IMR-90 (cell line): Measurements from ENCODE around the gene NF2. TPM values are rescaled to one million over a fixed set of nuclear protein-coding genes. Genes with fewer than 3 reads are reported as not detected.

Source experiments
- ATAC-seq: fragments of 200-7000 bp; cut with Tn5 transposase; 2 replicates; pipeline ENCODE4 v1.9.1; 2020; ENCODE audit warnings: low read depth, mild to moderate bottlenecking, moderate library complexity
- BruUV-seq: library from RNA; stranded (reverse); fragments of 400-500 nt; replicated peaks from 2 replicates; lab custom pipeline; 2021; lab: Mats Ljungman, UMichigan
- CTCF ChIA-PET: fragments of 300-600 bp; formaldehyde crosslinking; extraction: SDS; loops from one replicate; lab custom pipeline; 2021; ENCODE audit warnings: antibody characterized with exemption; lab: Yijun Ruan, JAX
- POLR2A ChIA-PET: fragments of 300-600 bp; sonication (Branson Sonifier 250); formaldehyde crosslinking; loops from one replicate; lab custom pipeline; 2022; ENCODE audit warnings: antibody characterized with exemption; ENCODE audit not compliant: unreplicated experiment; lab: Charles Lee
- DNase-seq: peaks from one replicate; pipeline ENCODE4 v3.0.0; 2013
- H2AFZ ChIP-seq: replicated peaks from 2 replicates; pipeline ENCODE3; 2013; ENCODE audit warnings: low read length, mild to moderate bottlenecking; ENCODE audit not compliant: poor library complexity
- H2AK5ac ChIP-seq: 2 replicates; pipeline ENCODE4 v1.6.1; 2013; ENCODE audit warnings: low read depth, low read length, inconsistent platforms
- H2AK9ac ChIP-seq: replicated peaks from 2 replicates; pipeline ENCODE3; 2013; ENCODE audit warnings: mild to moderate bottlenecking, low read depth, low read length, moderate library complexity; ENCODE audit not compliant: poor library complexity
- H2BK120ac ChIP-seq: 2 replicates; pipeline ENCODE4 v1.6.1; 2013; ENCODE audit warnings: low read depth, low read length, inconsistent platforms
- H2BK15ac ChIP-seq: 3 replicates; pipeline ENCODE4 v1.6.1; 2013; ENCODE audit warnings: low read depth, low read length, inconsistent platforms
- H2BK20ac ChIP-seq: 2 replicates; pipeline ENCODE4 v1.6.1; 2013; ENCODE audit warnings: low read depth, mild to moderate bottlenecking, inconsistent platforms, low read length, moderate library complexity
- H2BK5ac ChIP-seq: 2 replicates; pipeline ENCODE4 v1.6.1; 2013; ENCODE audit warnings: mild to moderate bottlenecking, low read depth, low read length, inconsistent platforms; ENCODE audit not compliant: poor library complexity, severe bottlenecking
- H3K14ac ChIP-seq: replicated peaks from 2 replicates; pipeline ENCODE4 v1.6.1; 2013; ENCODE audit warnings: low read depth, low read length, inconsistent platforms
- H3K18ac ChIP-seq: 2 replicates; pipeline ENCODE4 v1.6.1; 2013; ENCODE audit warnings: low read depth, low read length, control low read depth
- H3K23ac ChIP-seq: 2 replicates; pipeline ENCODE4 v1.6.1; 2013; ENCODE audit warnings: low read depth, low read length, inconsistent platforms
- H3K27ac ChIP-seq: 2 replicates; pipeline ENCODE4 v1.5.1; 2013; ENCODE audit warnings: mild to moderate bottlenecking, control low read depth, low read length; ENCODE audit not compliant: insufficient read depth
- H3K27me3 ChIP-seq: 2 replicates; pipeline ENCODE4 v1.6.1; 2013; ENCODE audit warnings: low read length; ENCODE audit not compliant: control insufficient read depth, insufficient read depth
- H3K36me3 ChIP-seq: 2 replicates; pipeline ENCODE4 v1.6.1; 2013; ENCODE audit warnings: low read length, mixed read lengths; ENCODE audit not compliant: control insufficient read depth, insufficient read depth
- H3K4ac ChIP-seq: 2 replicates; pipeline ENCODE4 v1.6.1; 2013; ENCODE audit warnings: low read depth, low read length, inconsistent platforms
- H3K4me1 ChIP-seq: 2 replicates; pipeline ENCODE4 v1.6.1; 2013; ENCODE audit warnings: low read length, mixed read lengths; ENCODE audit not compliant: control insufficient read depth, insufficient read depth
- H3K4me2 ChIP-seq: 2 replicates; pipeline ENCODE4 v1.6.1; 2013; ENCODE audit warnings: low read depth, mild to moderate bottlenecking, control low read depth, low read length, moderate library complexity
- H3K4me3 ChIP-seq: 2 replicates; pipeline ENCODE4 v1.5.1; 2013; ENCODE audit warnings: low read depth, mild to moderate bottlenecking, control low read depth, low read length, moderate library complexity; ENCODE audit not compliant: insufficient read depth
- H3K56ac ChIP-seq: 2 replicates; pipeline ENCODE4 v1.6.1; 2013; ENCODE audit warnings: low read length, inconsistent platforms; ENCODE audit not compliant: insufficient read depth; ENCODE audit errors: extremely low read depth
- H3K79me1 ChIP-seq, 2 experiments: 2 replicates each; pipeline ENCODE4 v1.6.1; 2013; ENCODE audit warnings: low read length in 2 of 2, inconsistent platforms in 1 of 2, low read depth in 1 of 2
- H3K9ac ChIP-seq: 2 replicates; pipeline ENCODE4 v1.6.1; 2013; ENCODE audit warnings: low read depth, low read length, control low read depth
- H3K9me1 ChIP-seq: 2 replicates; pipeline ENCODE4 v1.6.1; 2013; ENCODE audit warnings: low read length, inconsistent platforms; ENCODE audit not compliant: insufficient read depth
- H3K9me3 ChIP-seq: 2 replicates; pipeline ENCODE4 v1.6.1; 2013; ENCODE audit warnings: low read length; ENCODE audit not compliant: control insufficient read depth, insufficient read depth
- H4K20me1 ChIP-seq: 2 replicates; pipeline ENCODE4 v1.6.1; 2013; ENCODE audit warnings: low read length, inconsistent platforms; ENCODE audit not compliant: insufficient read depth
- H4K5ac ChIP-seq: 2 replicates; pipeline ENCODE4 v1.6.1; 2013; ENCODE audit warnings: mild to moderate bottlenecking, low read depth, low read length, control low read depth
- H4K8ac ChIP-seq, 2 experiments: 2 replicates each; pipeline ENCODE4 v1.6.1; 2013; ENCODE audit warnings: low read depth in 2 of 2, low read length in 2 of 2, control low read depth in 1 of 2, inconsistent platforms in 1 of 2
- H4K91ac ChIP-seq: 2 replicates; pipeline ENCODE4 v1.6.1; 2013; ENCODE audit warnings: low read depth, low read length, inconsistent platforms; ENCODE audit not compliant: insufficient read depth
- CHD1 ChIP-seq: IDR thresholded peaks from 2 replicates; pipeline ENCODE4 v1.6.1; 2012; ENCODE audit warnings: low read depth, low read length, improper control_type of control experiment
- MXI1 ChIP-seq: IDR thresholded peaks from 2 replicates; pipeline ENCODE4 v1.6.1; 2012; ENCODE audit warnings: low read depth, mild to moderate bottlenecking, low read length, moderate library complexity, borderline replicate concordance
- NFE2L2 ChIP-seq: fragments of 150-350 bp; IDR thresholded peaks from 2 replicates; pipeline ENCODE4 v1.6.1; 2016; ENCODE audit warnings: low read depth, mild to moderate bottlenecking, low read length
- RAD21 ChIP-seq: IDR thresholded peaks from 2 replicates; pipeline ENCODE4 v1.6.1; 2012; ENCODE audit warnings: low read length, improper control_type of control experiment
- WGBS, 2 experiments: methylation state at CpG; one replicate each; pipeline versions ENCODE4 v1.1.5 to v1.1.7; 2013; ENCODE audit warnings: missing lambda C conversion rate in 2 of 2; ENCODE audit not compliant: insufficient read length in 1 of 2; ENCODE audit errors: extremely low coverage in 2 of 2; 5-methylcytosine and 5-hydroxymethylcytosine counted together
- dilution Hi-C: fragments of 300-500 bp; cut with HindIII; formaldehyde crosslinking; loops from one replicate; pipeline ENCODE4 v1.14.3; 2018; ENCODE audit warnings: low sequenced_read_pairs; ENCODE audit not compliant: unreplicated experiment
- in situ Hi-C: fragments of 300-500 bp; cut with MboI; formaldehyde crosslinking; loops from 3 replicates; pipeline ENCODE4 v1.14.3; 2019; ENCODE audit warnings: low sequenced_read_pairs, inconsistent platforms, mixed read lengths
- intact Hi-C: fragments of 100-400 bp; cut with micrococcal nuclease; formaldehyde crosslinking; loops from 2 replicates; pipeline ENCODE4 v1.10.0; 2022
- polyA plus RNA-seq, 3 experiments: library from polyadenylated mRNA; depleted of rRNA; stranded (reverse); fragments of >200 nt; gene quantifications; 2 replicates each; pipeline ENCODE4 v1.2.3, GENCODE V29; 2012; ENCODE audit warnings: low replicate concordance in 1 of 3
- total RNA-seq: library from RNA; depleted of rRNA; stranded (reverse); fragments of >200 nt; gene quantifications from 2 replicates; pipeline ENCODE4 v1.2.3, GENCODE V29; 2012
- TF ChIP-seq, protein P1 (sequence below): conservative IDR thresholded peaks from 2 replicates; pipeline ENCODE4 v1.5.1; 2012; ENCODE audit warnings: mild to moderate bottlenecking, low read depth, low read length, improper control_type of control experiment

The NF2 gene
- total and polyA plus RNA-seq, 2 of the 4 experiments (the other 2 are of a cell fraction), result 59.0 to 151 TPM

DNA sequence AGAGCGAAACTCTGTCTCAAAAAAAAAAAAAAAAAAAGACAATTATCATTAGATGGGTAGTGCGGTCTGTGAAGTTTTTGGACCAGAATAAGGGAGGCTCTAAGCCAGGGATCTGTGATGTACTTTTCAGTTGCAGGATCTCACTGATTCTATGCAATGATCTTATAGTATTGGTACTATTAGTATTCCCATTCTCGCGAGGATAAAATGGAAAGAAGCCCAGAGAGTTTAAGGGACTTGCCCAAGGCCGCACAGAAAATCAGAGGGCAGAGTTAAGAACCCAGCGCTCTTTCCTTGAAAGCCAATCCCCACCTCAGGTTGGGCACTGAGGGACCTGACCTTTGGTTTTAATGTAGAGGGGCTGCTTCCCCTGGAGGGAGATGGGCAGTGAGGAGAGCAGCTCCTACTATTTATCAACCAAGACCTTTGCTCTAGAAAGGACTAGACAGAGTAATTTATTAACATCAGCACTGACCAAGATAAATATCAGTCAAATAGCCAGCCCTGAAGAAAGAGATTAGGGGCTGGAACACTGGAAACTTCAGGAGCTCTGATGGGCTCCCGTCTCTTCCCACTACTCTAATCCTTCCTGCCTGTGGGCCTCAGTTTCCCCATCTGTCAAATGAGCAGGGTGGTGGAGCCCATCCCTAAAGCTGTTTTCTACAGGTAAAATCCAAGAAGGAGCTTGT is 28.5 kb upstream of the NF2 start:
- H3K56ac ChIP-seq, result no peak overlapping the region
- H3K36me3 ChIP-seq, result peaks cover 12% of the 10 kb centered on the region
- CTCF ChIA-PET, result no interaction called here
- no peak overlapping the region for H2BK120ac ChIP-seq
- peaks cover 8% of the 10 kb centered on the region; the same call in 1 of the 2 replicates for H3K9me1 ChIP-seq
- H4K8ac ChIP-seq, result no peak overlapping the region
- peaks cover 10% of the 10 kb centered on the region; the same call in 1 of the 2 replicates for H4K20me1 ChIP-seq
- WGBS, 2 experiments, result 90% methylated on average over 2 of the region's 7 CpGs; no CpG with 5 or more reads in 1 of the 2 experiments
- no peak overlapping the region for H3K4ac ChIP-seq
- ATAC-seq (no peak), DNase-seq (no peak)
- no peak overlapping the region for H2BK5ac ChIP-seq
- no peak for TF ChIP-seq NFE2L2
- TF ChIP-seq, protein P1, sequence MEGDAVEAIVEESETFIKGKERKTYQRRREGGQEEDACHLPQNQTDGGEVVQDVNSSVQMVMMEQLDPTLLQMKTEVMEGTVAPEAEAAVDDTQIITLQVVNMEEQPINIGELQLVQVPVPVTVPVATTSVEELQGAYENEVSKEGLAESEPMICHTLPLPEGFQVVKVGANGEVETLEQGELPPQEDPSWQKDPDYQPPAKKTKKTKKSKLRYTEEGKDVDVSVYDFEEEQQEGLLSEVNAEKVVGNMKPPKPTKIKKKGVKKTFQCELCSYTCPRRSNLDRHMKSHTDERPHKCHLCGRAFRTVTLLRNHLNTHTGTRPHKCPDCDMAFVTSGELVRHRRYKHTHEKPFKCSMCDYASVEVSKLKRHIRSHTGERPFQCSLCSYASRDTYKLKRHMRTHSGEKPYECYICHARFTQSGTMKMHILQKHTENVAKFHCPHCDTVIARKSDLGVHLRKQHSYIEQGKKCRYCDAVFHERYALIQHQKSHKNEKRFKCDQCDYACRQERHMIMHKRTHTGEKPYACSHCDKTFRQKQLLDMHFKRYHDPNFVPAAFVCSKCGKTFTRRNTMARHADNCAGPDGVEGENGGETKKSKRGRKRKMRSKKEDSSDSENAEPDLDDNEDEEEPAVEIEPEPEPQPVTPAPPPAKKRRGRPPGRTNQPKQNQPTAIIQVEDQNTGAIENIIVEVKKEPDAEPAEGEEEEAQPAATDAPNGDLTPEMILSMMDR, result no peak
- no peak for TF ChIP-seq CHD1
- no peak for TF ChIP-seq MXI1
- TF ChIP-seq RAD21, result no peak
- no peak overlapping the region for H2AK5ac ChIP-seq
- H3K9me3 ChIP-seq, result no peaks in the 10 kb centered on the region
- no peak overlapping the region for H3K23ac ChIP-seq
- dilution Hi-C loops (no loop called here), in situ Hi-C loops (no loop called here), intact Hi-C loops (no loop called here)
- no peaks in the 10 kb centered on the region for H3K27me3 ChIP-seq
- H3K4me2 ChIP-seq, result no peak overlapping the region
- no peak overlapping the region for H2AFZ ChIP-seq
- no peak overlapping the region for H3K27ac ChIP-seq
- peaks cover 4 to 15% of the 10 kb centered on the region in 2 experiments; a peak in 2 of 4 replicates for H3K79me1 ChIP-seq
- no peaks in the 10 kb centered on the region for H3K4me1 ChIP-seq
- no peak overlapping the region for H2BK15ac ChIP-seq
- POLR2A ChIA-PET, result no interaction called here
- H4K91ac ChIP-seq, result no peak overlapping the region
- no TSS peak for BruUV-seq
- no peak overlapping the region for H2BK20ac ChIP-seq
- no peak overlapping the region for H3K4me3 ChIP-seq
- no peak overlapping the region for H2AK9ac ChIP-seq
- H3K18ac ChIP-seq, result no peak overlapping the region
- no peak overlapping the region for H3K14ac ChIP-seq
- no peak overlapping the region for H3K9ac ChIP-seq
- no peak overlapping the region for H4K5ac ChIP-seq
